CD4-positive, alpha-beta T cell treated with Interleukin-6 at 100 ng/mL for 8 hours (primary cell): ENCODE data around the gene MAMDC2.
"Not testable (repeated sequence)": the region's sequence is repeated elsewhere in the genome, so short reads cannot be mapped to it uniquely, and the experiment has no call there.

Source experiments
- DNase-seq: peaks from one replicate; pipeline ENCODE4 v3.0.0-alpha.2; 2020; ENCODE audit warnings: mixed read lengths, low spot score

MAMDC2 gene

DNA sequence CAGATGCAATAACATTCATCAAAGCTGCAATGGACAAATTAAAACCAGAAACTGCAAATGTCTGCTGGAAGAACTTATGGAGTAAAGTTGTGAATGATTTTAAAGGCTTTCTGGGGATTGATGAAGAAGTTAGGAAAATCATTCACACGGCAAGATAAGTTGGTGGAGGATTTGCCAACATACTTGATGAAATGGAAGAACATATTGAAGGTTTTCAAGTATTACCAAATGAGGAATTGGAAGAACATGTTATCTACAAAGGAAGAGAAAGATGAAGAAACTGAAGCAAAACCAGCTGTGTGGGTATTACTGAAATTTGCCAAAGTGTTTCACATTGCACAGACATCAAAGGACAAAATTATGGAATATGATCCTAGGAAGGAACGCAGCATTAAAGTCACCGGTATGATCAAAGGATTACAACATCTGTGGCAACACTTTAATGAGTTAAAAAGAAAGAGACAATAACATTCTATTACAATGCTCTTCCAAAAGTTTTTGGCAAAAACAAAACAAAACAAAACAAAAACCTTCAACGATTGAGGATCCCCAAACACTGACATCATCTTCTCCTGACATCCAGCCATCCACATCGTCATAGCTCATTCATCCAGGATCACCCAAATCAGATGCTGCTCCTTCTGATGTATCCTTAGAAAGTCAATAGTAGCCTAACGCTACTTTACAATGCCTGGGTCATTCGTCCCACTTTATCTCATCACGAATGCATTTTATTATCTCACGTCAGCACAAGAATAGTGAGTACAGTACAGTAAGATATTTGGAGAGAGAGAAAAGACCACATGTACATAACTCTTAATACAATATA, 153.8 kb downstream of the MAMDC2 start:
- no peak for DNase-seq

DNA sequence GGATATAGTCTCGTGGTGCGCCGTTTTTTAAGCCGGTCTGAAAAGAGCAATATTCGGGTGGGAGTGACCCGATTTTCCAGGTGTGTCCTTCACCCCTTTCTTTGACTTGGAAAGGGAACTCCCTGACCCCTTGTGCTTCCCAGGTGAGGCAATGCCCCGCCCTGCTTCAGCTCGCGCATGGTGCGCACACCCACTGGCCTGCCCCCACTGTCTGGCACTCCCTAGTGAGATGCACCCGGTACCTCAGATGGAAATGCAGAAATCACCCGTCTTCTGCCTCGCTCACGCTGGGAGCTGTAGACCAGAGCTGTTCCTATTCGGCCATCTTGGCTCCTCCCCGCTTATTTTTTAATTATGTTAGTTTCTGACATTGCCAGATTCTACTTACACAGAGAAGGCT, 161.1 kb downstream of the MAMDC2 start:
- not testable (repeated sequence) for DNase-seq

DNA sequence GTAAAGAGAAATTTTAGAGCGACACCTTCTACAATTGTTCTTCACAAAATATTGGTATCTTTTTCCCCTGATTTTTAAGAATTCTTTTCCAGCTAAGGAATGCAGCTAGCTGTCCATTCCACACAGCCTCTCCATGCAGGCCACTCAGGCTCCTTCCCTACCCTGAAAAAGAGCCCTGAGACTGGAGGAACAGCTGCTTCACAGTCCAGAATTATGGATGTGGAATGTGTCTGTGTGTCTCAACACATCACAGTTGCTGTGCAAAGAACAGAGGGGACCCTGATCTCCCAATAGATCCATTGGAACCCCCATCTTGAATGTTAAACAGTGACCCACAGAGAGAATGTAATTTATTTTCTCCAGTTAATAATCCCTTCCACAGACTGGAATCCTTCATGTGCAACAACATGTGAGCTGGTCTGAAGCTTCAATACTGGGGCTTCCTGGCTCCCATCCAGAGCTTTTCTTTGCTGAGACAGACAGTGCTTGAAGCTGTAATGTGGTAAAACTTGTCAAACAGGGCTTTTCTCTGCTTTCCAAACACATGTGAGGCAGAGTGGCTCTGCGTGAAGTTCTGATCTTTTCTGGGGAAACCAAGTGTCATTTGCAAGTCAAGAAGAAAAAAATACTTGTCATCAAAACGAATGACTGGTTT, 161.8 kb downstream of the MAMDC2 start:
- no peak for DNase-seq

DNA sequence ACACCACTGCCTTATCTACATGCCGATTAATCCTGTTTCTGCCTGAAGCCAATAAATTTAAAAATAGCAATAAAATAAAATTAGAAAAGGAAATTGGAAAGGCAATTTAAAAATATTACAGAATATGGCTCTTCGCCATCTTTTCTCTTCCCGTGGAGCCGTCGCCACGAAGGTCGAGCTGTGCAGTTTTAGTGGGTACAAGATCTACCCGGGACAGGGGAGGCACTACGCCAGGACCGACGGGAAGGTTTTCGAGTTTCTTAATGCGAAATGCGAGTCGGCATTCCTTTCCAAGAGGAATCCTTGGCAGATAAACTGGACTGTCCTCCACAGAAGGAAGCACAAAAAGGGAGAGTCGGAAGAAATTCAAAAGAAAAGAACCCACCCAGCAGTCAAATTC, 173.4 kb downstream of the MAMDC2 start:
- no peak for DNase-seq

DNA sequence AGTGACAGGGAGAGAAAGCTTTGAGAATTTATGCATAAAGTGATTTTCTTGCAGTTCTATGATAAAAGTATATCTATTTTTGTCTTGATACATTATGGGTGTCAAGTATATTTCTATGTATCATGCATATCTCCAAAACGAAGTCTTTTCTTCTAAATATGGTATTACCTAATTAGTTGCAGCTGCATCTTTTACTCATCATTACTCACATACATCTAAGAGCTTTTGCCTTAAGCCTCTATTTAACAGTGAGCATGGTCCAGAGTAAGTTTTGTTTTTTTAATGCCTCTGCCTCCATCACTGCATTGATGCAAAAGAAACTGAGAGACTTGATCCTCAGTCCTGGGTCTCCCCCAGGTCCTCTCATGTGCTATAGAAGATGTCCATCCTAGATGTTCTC, 175.1 kb downstream of the MAMDC2 start:
- DNase-seq = no peak

DNA sequence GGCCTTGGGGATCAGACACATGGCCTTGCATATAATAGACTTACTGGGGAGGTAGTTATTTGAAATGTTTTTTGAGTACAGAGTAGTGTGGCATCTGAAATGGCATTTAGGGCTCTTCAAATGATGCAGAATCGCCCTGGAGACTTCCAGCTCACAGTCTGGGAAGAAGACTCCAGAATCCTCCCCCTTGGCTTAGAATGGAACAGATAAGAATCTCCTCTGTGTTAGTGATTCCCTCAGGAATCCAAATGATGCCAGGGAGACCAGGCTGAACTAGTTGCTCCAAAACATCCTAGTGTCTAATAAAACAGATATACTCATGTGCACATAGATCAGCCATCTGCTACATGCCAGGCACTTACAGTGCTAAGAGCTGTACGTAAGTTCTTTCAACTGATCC, 176.6 kb downstream of the MAMDC2 start:
- DNase-seq = no peak

DNA sequence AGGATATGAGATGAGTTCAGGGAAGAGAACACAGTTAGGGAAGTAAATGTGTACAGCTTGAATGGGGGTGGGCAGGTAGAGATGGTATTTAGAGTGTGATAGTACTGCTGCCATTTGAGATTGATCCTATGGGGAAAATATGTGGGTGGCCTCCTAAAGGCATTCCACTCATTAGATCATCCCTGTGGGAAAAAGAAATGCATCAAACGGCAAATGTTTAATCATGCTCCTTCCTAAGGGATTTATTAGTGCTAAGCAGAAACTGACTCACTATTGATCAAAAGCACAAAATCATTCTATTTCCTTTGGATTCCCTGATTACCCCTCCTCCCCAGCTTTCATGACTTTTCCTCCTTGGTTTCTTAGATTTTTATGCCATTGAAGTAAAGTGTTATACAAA, 178.7 kb downstream of the MAMDC2 start:
- DNase-seq = no peak

DNA sequence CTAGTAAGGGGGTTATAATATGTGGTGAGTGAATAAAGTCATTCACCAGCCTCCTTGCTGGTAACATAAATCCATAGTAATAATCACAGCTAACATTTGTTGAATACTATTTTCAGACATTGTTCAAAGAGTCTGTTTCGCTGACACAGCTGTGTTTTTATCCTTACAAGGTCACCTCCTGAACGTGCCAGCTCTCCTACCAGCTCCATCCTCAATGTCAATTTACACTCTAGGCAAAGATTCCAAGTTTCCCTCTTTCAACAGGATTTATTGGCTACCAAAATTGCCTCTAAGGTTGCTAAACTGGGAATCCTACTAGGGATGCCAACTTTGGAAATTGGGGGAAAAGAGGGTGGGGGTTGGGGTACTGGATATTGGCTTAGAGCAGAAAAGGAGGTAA, 184.5 kb downstream of the MAMDC2 start:
- DNase-seq = no peak

DNA sequence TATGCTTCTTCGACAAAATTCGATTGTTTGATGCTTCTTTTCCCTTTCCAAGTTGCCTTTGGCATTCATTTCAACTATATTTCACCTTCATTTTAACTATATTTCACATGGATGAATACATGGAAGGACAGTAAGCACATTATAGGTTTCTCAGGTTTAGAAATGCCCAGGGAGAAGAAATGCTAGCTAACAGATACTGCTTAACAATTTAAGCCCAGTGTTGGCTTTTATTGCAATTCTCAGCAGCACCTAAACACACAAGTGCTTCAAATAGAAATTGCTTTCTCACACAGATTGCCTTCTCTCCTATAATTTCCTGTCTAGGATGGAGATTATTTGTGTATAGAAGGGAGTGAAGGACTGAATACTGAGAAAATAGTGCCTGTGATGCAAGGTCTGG, 185.0 kb downstream of the MAMDC2 start:
- no peak for DNase-seq

DNA sequence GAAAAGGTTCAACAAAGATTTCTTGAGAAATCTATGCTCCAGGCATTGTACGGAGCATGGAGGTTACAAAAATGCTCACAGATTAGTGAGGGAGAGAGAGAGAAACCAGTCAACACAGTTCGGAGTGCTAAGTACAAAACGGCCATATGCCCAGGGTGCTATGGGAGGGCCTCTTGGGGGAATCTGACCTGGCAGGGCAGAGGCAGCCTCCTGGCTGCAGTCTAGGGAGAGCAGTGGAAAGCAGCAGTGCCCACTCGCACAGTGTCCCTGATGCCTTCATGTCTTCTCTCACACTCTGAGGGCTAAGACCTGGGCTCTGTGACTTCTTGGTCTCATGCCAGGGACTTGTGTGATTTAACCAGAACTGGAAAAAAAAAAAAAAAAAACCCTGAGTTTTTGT, 185.4 kb downstream of the MAMDC2 start:
- no peak for DNase-seq

DNA sequence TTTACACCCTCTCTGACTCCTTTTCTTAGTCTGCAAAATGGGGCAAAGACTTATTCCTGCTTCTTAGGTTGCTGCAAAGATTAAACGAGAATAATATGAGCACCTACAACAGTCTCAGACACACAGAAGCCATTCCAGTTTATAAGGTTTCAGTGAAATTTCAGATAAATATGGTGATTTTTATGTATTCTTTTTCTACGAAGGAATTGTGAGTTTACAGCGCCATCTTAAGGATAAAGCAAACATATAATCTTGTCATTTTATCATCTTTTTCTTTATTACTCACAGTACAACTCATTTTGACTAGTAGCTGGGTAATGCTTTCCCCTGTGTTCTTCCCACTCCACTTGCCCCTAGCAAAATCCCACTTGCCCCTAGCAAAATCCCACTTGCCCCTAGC, 185.9 kb downstream of the MAMDC2 start:
- no peak for DNase-seq

DNA sequence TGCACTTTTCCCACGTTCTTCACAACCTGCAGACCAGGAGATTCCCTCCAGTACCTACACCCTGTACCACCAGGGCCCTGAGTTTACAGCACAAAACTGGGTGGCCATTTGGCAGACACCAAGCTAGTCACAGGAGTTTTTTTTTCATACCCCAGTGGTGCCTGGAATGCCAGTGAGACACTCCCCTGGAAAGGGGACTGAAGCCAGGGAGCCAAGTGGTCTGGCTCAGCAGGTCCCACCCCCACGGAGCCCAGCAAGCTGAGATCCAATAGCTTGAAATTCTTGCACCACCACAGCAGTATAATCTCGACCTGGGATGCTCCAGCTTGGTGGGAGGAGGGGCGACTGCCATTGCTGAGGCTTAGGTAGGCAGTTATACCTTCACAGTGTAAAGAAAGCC, 188.8 kb downstream of the MAMDC2 start:
- DNase-seq = no peak

DNA sequence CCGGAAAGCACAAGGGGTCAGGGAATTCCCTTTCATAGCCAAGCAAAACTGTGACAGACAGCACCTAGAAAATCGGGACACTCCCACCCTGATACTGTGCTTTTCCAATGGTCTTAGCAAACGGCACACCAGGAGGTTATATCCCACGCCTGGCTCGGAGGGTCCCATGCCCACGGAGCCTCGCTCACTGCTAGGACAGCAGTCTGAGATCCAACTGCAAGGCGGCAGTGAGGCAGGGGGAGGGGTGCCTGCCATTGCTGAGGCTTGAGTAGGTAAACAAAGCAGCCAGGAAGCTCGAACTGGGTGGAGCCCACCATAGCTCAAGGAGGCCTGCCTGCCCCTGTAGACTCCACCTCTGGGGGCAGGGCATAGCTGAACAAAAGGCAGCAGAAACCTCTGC, 190.6 kb downstream of the MAMDC2 start:
- DNase-seq = not testable (repeated sequence)

DNA sequence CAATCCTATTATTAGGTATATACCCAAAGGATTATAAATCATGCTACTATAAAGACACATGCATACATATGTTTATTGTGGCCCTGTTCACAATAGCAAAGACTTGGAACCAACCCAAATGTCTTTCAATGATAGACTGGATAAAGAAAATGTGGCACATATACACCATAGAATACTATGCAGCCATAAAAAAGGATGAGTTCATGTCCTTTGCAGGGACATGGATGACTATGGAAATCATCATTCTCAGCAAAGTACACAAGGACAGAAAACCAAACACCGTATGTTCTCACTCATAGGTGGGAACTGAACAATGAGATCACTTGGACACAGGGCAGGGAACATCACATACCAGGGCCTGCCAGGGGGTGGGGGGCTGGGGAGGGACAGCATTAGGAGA, 202.3 kb downstream of the MAMDC2 start:
- not testable (repeated sequence) for DNase-seq

DNA sequence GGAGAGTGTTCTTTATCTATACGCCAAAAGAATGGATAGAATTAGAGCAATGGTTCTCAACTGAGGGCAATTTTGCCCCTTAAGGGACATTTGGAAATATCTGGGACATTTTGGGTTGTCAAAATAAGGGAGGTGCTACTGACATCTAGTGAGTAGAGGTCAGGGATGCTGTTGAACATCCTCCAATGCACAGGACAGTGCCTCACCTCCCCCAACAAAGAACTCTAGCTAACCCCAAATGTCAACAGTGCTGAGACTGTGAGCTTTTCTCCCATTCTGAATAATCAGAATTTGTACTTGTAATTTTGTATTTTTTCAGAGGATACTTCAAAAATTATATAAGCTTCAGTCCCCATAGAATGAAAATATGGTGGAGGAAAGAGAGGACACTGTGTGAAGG, 206.6 kb downstream of the MAMDC2 start:
- no peak for DNase-seq

DNA sequence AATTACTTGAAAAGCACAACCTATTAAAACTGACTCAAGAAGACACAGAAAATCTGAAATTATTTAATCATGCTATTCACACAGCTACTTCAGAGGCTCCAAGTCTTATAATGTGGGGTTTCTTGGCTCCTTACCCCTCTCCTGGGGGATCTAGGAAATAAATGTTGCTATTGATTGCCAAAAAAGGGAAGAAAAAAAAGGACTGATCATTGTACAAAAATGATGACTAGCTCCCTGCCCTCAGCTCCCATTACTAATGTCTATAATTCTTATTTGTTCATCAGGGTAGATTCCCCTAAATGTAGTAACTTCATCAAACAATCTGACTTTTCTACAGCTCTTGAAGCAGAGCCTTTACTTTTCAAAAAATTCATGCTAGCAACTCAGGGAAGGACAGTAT, 211.8 kb downstream of the MAMDC2 start:
- no peak for DNase-seq

DNA sequence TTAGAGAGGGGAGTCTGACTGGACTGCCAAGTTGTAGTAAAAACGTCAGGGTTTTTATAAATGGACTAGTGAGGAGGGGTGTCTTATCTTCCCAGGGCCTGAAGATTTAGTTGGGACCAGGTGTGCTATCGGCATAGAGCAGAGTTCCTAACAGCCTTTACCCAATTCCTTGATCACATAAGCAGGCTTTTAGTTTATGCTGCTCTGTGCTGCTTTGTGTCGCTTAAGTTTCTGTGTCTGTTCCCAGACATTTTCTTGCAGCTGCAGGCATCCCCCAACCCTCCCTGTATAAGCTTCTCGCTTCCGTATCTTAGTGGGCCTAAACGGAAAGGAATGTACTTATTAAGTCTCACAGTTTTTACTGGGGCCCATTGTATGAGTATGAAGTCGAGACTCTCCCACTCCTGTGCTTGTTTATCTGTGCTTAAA, 212.5 kb downstream of the MAMDC2 start:
- no peak for DNase-seq

DNA sequence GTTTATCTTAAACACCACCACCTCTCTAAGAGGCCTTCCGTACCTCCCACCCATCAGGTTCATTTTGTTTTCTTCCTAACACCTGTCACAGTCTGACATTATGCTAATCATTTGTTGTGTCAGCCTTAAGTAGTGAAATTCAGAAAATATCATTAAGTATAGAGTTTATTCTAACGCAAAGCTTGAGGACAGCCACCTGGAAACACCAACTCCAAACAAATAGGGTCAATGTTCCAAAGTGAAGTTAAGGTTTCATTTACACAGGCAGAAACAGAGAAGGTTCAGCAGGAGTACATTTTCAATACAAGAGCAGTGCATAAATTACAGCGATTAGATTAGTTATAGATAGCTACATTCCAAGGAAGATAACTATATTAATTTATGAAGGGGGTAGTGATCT, 213.9 kb downstream of the MAMDC2 start:
- no peak for DNase-seq

DNA sequence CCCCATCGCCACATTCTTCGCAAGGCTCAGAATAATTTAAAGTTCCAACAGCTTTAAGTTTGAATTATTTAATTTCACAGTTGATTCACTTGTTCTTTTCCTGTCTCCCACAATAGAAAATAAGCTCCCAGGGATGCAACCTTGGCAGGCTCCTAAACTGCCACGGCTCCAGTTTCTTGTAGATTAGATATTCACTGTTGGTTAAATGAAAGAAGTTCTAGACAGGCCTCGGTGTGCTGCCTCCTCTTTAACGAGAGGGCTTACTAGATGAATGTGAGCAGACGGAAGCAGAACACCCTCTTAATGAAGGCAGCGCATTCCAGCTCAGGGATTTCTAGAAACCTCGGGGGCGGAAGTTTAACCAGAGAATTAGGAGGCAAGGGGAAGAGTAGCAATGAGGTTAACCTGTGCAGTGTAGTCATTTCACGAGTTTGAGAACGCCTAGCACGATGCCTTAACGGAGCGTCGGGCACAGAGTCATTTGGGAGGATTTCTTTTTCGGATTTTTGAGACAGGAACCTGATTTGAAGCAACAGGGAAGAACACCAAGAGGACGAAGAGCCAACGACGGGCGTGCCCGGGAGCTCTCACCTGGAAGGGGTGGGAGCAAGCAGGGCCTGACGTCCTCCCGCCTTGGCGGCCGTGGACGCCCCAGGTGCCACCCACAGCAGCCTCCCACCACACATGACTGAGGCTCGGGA, 214.5 kb downstream of the MAMDC2 start:
- DNase-seq = peak; percentile 16

DNA sequence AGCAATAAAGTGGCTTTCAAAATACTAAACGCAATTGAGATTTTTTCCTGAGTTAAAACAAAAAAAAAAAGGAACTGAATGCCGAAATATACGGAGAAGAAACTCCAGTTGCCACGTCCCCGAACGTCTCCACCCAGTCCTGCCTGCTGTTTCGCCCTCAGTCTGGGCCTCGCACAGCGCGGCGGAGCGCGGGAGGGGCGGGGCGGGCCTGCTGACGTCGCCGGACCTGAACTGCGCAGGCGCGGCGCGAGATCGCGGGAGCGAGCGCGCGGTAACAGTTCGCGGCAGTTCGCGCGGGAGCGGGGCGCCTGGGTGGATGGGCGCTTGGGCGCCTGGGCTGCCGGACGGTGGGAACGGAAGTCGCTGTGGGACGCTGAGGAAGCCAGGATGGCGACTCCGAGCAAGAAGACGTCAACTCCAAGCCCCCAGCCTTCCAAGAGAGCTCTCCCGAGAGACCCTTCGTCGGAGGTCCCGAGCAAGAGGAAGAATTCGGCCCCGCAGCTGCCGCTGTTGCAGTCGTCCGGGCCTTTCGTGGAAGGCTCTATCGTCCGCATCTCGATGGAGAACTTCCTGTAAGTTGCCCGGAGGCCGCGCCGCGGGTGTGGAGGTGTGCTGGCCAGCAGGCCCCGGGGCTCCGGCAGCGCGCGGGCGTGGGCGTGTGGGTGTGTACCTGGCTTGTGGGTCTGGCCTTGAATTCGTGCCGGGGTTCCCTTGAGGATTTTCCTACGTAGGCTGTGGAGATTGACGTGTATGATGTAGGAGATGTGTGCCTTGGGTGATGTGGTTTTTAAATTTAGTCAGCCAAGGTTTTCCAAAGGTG, 215.3 kb downstream of the MAMDC2 start, which contains the start of gene SMC5:
Gene SMC5 (plus strand): TSS at position 287 of the 820 bp plus-strand sequence. CDS start 101 bp downstream, at position 388.
- peak; percentile 89 for DNase-seq

DNA sequence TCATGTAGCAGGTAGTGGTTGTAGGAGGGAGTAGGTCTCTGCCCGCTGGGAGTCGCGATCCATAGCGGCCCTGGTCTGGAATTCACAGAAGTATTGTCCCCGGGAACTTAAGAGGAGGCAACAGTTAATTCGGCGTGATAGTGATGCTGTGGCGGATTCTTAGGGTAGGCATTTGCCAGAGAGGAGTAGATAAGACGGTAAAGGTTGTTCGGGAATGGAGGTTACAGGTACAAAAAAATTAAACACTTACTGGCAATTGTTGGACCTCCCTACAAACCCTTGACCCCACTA, 215.8 kb downstream of the MAMDC2 start:
- DNase-seq = no peak

DNA sequence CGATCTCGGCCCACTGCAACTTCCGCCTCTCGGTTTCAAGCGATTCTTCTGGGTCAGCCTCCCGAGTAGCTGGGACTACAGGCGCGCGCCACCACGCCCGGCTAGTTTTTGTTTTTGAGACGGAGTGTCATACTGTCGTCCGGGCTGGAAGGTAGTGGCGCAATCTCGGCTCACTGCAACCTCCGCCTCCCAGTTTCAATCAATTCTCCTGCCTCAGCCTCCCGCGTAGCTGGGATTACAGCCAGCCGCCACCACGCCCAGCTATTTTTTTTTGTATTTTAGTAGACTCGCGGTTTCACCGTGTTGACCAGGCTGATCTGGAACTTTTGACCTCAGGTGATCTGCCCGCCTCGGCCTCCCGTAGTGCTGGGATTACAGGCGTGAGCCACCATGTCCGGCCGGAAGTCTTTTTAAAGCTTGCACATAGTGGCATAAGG, 216.4 kb downstream of the MAMDC2 start:
- DNase-seq = no peak
